ENCODE measurements around the gene B3GNT8.

DNA sequence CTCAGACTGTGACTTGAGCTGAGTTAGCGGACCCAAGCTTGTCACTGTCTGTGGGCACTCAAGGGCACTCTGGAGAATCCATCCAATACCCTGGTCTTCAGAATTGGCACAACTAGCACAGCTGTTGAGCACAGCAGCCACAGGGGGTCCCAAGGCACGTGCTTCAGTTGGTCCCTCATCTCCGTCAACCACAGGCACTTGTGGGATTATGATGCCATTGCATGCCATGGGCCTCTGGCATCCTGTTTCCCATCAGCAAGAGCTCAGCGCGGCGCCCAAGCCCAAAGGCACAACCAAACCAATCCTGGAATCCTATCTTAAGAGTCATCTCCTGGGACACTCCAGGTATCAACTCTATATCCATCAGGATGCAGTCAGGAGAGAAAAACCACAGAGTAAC, 3.7 kb upstream of the B3GNT8 start:
- TF ChIP-seq TOX (CRISPR knock-in tag; IDR thresholded peaks at IDR 0.05; ENCODE audit: borderline replicate concordance): no peak
- no peak for TF ChIP-seq CSDC2 (CRISPR knock-in tag; IDR thresholded peaks at IDR 0.05)
- no peak for TF ChIP-seq CSRNP3 (CRISPR knock-in tag; IDR thresholded peaks at IDR 0.05)
- TF ChIP-seq, protein P1, sequence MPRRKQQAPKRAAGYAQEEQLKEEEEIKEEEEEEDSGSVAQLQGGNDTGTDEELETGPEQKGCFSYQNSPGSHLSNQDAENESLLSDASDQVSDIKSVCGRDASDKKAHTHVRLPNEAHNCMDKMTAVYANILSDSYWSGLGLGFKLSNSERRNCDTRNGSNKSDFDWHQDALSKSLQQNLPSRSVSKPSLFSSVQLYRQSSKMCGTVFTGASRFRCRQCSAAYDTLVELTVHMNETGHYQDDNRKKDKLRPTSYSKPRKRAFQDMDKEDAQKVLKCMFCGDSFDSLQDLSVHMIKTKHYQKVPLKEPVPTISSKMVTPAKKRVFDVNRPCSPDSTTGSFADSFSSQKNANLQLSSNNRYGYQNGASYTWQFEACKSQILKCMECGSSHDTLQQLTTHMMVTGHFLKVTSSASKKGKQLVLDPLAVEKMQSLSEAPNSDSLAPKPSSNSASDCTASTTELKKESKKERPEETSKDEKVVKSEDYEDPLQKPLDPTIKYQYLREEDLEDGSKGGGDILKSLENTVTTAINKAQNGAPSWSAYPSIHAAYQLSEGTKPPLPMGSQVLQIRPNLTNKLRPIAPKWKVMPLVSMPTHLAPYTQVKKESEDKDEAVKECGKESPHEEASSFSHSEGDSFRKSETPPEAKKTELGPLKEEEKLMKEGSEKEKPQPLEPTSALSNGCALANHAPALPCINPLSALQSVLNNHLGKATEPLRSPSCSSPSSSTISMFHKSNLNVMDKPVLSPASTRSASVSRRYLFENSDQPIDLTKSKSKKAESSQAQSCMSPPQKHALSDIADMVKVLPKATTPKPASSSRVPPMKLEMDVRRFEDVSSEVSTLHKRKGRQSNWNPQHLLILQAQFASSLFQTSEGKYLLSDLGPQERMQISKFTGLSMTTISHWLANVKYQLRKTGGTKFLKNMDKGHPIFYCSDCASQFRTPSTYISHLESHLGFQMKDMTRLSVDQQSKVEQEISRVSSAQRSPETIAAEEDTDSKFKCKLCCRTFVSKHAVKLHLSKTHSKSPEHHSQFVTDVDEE (CRISPR knock-in tag; IDR thresholded peaks at IDR 0.05): no peak
- no peak for TF ChIP-seq ARNTL (CRISPR knock-in tag; IDR thresholded peaks at IDR 0.05; ENCODE audit: borderline replicate concordance, low read depth)
- TF ChIP-seq OSR1 (CRISPR knock-in tag; IDR thresholded peaks at IDR 0.05): no peak
- TF ChIP-seq POU6F1 (CRISPR knock-in tag; IDR thresholded peaks at IDR 0.05; ENCODE audit: borderline replicate concordance, low read depth): no peak
- TF ChIP-seq, protein P2, sequence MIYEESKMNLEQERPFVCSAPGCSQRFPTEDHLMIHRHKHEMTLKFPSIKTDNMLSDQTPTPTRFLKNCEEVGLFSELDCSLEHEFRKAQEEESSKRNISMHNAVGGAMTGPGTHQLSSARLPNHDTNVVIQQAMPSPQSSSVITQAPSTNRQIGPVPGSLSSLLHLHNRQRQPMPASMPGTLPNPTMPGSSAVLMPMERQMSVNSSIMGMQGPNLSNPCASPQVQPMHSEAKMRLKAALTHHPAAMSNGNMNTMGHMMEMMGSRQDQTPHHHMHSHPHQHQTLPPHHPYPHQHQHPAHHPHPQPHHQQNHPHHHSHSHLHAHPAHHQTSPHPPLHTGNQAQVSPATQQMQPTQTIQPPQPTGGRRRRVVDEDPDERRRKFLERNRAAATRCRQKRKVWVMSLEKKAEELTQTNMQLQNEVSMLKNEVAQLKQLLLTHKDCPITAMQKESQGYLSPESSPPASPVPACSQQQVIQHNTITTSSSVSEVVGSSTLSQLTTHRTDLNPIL (CRISPR knock-in tag; IDR thresholded peaks at IDR 0.05; ENCODE audit: low read depth): no peak
- TF ChIP-seq PATZ1 (CRISPR knock-in tag; IDR thresholded peaks at IDR 0.05; ENCODE audit: borderline replicate concordance): no peak
- no peak for TF ChIP-seq ZNF70 (CRISPR knock-in tag; IDR thresholded peaks at IDR 0.05)
- TF ChIP-seq ZFP30 (CRISPR knock-in tag; IDR thresholded peaks at IDR 0.05): no peak
- TF ChIP-seq ZC3H10 (CRISPR knock-in tag; IDR thresholded peaks at IDR 0.05): no peak
- no peak for TF ChIP-seq RARB (CRISPR knock-in tag; IDR thresholded peaks at IDR 0.05)

Measured in SK-N-SH treated with all-trans-retinoic acid at 6 μM for 48 hours (cell line).